ENCODE data around the gene GNA12. TPM values are rescaled to one million over a fixed set of nuclear protein-coding genes. Genes with fewer than 3 reads are reported as not detected.

The GNA12 gene
- polyA plus RNA-seq, 3 donors: 36.6 to 45.7 (median 45.6) TPM

GRCh38 chr7:2843191-2843685 lies 870 bp downstream of the GNA12 start:
- no peak for DNase-seq

GRCh38 chr7:2841907-2842306 lies 2.2 kb downstream of the GNA12 start:
- DNase-seq: no peak

GRCh38 chr7:2840458-2840857 lies 3.6 kb downstream of the GNA12 start:
- no peak for DNase-seq

- DNase-seq: no peak
Measured at GRCh38 chr7:2838873-2839578, 5.1 kb downstream of the GNA12 start.

GRCh38 chr7:2838451-2838850 lies 5.7 kb downstream of the GNA12 start:
- DNase-seq: no peak

- DNase-seq: no peak
Measured at GRCh38 chr7:2837496-2837895, 6.6 kb downstream of the GNA12 start.

GRCh38 chr7:2834748-2835441 lies 9.2 kb downstream of the GNA12 start:
- no peak for DNase-seq

GRCh38 chr7:2833083-2833910 lies 10.8 kb downstream of the GNA12 start:
- DNase-seq: no peak

- no peak for DNase-seq
Measured at GRCh38 chr7:2832461-2832860, 11.6 kb downstream of the GNA12 start.

GRCh38 chr7:2830609-2831376 lies 13.3 kb downstream of the GNA12 start:
- DNase-seq: no peak

- no peak for DNase-seq
Measured at GRCh38 chr7:2829040-2829439, 15.1 kb downstream of the GNA12 start.

- no peak for DNase-seq
Measured at GRCh38 chr7:2826771-2827170, 17.3 kb downstream of the GNA12 start.

GRCh38 chr7:2825559-2826227 lies 18.4 kb downstream of the GNA12 start:
- DNase-seq: no peak

GRCh38 chr7:2824678-2825461 lies 19.2 kb downstream of the GNA12 start:
- DNase-seq: no peak

GRCh38 chr7:2824026-2824677 lies 20.0 kb downstream of the GNA12 start:
- DNase-seq: no peak

GRCh38 chr7:2823130-2823529 lies 21.0 kb downstream of the GNA12 start:
- no peak for DNase-seq

- DNase-seq: no peak
Measured at GRCh38 chr7:2821842-2822507, 22.1 kb downstream of the GNA12 start.

- DNase-seq: no peak
Measured at GRCh38 chr7:2821161-2821841, 22.8 kb downstream of the GNA12 start.

- DNase-seq: no peak
Measured at GRCh38 chr7:2820508-2820934, 23.6 kb downstream of the GNA12 start.

Data from renal pelvis (tissue), 4 donors.